T-helper 17 cell (primary cell): ENCODE results near the gene SOX3. TPM values are rescaled to one million over a fixed set of nuclear protein-coding genes. Genes with fewer than 3 reads are reported as not detected.

ENCODE experiments used
- ATAC-seq: fragments of 150-1000 bp; cut with Tn5 transposase; 2 replicates; pipeline ENCODE4 v1.10.0; 2021; ENCODE audit warnings: mild to moderate bottlenecking, moderate library complexity
- DNase-seq, 3 donors: peaks; one replicate each; pipeline versions ENCODE4 v3.0.0 to v3.0.0-alpha.2; 2020 to 2021
- H3K9me3 ChIP-seq: one replicate; pipeline ENCODE4 v1.7.0; 2013; ENCODE audit warnings: low read length, mild to moderate bottlenecking; ENCODE audit not compliant: control insufficient read depth, poor library complexity, severe bottlenecking
- H3K27ac Mint-ChIP-seq: one replicate; pipeline ENCODE4 v1.8.0; 2022; ENCODE audit warnings: mild to moderate bottlenecking, moderate library complexity, mixed read lengths
- H3K27me3 Mint-ChIP-seq: one replicate; pipeline ENCODE4 v1.8.0; 2022; ENCODE audit warnings: mixed read lengths
- H3K36me3 Mint-ChIP-seq: one replicate; pipeline ENCODE4 v1.8.0; 2022; ENCODE audit warnings: low read depth, mixed read lengths
- H3K4me1 Mint-ChIP-seq: one replicate; pipeline ENCODE4 v1.8.0; 2022; ENCODE audit warnings: mild to moderate bottlenecking, mixed read lengths
- H3K4me3 Mint-ChIP-seq: one replicate; pipeline ENCODE4 v1.8.0; 2022; ENCODE audit warnings: mild to moderate bottlenecking, moderate library complexity, mixed read lengths
- total RNA-seq, 4 donors: library from RNA in 2 of 4; stranded (reverse) in 2 of 4; gene quantifications; one replicate each; pipeline ENCODE4 v1.2.3 and lab custom pipeline; 2022 to 2026

The SOX3 gene
- total RNA-seq (not detected), total RNA-seq (lab: John Stamatoyannopoulos, UW) (0 reads per million in 2 donors)

DNA sequence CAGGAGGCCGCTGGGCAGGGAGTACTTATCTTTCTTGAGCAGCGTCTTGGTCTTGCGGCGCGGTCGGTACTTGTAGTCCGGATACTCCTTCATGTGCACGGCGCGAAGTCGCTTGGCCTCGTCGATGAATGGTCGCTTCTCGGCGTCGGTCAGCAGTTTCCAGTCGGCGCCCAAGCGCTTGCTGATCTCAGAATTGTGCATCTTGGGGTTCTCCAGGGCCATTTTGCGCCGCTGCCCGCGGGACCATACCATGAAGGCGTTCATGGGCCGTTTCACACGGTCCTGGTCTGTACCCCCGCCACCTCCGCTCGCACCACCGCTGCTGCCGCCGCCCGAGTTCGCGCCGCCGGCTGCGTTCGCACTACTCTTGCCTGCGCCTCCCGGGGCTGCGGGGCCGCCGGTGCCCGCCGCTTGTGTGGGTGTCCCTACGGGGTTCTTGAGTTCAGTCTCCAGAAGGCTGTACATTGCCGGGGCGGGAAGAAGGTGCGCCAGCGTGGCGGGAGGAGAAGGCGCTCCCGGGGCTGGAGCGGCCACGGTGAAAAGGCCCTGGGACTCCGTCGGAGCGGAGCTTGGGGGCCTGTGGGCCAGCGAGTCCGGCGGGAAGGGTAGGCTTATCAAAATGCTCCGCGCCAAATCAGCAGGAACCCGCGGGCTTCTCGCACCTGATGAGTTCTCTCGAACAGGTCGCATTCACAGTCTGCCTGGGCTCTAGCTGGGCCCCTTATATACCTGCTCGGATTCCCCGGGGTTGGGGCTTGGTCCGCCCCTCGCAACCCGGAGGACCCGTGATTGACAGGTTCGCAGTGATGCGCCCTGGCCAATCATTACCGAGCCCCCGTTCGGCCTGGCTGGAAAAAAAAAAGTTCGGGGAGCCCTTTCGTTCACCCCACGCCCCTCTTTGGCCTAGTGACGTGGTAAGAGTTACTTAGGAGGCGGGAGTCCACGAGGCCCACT lies at the start of gene SOX3:
Gene SOX3 (minus strand): TSS at position 699 of the 954 bp plus-strand sequence. CDS start 9 bp downstream, at position 690.
- no peaks in the 10 kb centered on the region for H3K9me3 ChIP-seq
- Mint-ChIP-seq H3K36me3 (no peaks in the 10 kb centered on the region), H3K27ac (no peak within 1 kb of the TSS), H3K4me3 (peak within 1 kb of the TSS; percentile 55), H3K4me1 (peaks cover 5% of the 10 kb centered on the region), H3K27me3 (peaks cover 41% of the 10 kb centered on the region)
- ATAC-seq (no peak), DNase-seq (no peak)

DNA sequence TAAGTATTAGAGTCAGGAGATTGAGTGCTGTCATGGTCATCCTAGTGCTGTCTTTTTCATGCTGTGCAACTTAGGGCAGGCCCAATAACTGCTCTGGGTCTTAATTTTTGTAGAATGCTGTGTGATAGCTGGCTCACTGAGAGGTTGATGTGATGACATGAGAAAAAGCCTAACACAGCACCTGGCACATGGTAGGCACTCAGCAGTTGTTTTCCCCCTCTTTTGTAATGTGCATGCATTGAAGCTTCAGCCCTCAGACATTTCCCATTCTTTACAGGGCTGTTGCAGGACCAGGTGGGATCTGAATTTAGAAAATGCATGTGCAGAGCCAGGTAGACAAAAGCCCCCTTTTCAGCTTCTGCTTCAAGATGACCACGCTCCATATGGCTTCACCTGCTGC lies 44.1 kb upstream of the SOX3 start:
- Mint-ChIP-seq H3K4me1 (no peaks in the 10 kb centered on the region), H3K27ac (no peak overlapping the region), H3K36me3 (no peaks in the 10 kb centered on the region), H3K4me3 (no peak overlapping the region), H3K27me3 (no peaks in the 10 kb centered on the region)
- ATAC-seq (no peak), DNase-seq (no peak)
- no peaks in the 10 kb centered on the region for H3K9me3 ChIP-seq

DNA sequence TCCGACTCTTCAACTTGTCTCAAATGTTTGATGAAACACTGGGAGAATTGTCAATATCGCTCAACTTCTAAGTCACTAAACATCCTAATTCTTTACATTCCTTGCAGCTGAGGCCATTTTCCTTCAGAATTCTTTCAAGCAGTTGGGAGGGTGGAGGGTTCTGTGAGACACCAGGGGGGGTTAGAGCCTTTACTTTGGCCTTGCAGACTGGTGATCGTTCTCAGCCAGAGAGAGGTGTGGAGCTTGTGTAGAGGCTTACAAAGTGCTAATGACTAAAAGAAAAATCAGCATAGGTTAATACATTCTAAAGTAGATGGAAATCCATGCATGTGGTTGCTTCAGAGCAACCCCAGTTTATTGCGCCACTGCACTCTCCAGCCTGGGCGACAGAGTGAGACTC lies 21.3 kb upstream of the SOX3 start:
- Mint-ChIP-seq H3K4me3 (no peak overlapping the region), H3K4me1 (no peaks in the 10 kb centered on the region), H3K36me3 (no peaks in the 10 kb centered on the region), H3K27me3 (no peaks in the 10 kb centered on the region), H3K27ac (no peak overlapping the region)
- DNase-seq (no peak), ATAC-seq (no peak)
- H3K9me3 ChIP-seq: no peaks in the 10 kb centered on the region

DNA sequence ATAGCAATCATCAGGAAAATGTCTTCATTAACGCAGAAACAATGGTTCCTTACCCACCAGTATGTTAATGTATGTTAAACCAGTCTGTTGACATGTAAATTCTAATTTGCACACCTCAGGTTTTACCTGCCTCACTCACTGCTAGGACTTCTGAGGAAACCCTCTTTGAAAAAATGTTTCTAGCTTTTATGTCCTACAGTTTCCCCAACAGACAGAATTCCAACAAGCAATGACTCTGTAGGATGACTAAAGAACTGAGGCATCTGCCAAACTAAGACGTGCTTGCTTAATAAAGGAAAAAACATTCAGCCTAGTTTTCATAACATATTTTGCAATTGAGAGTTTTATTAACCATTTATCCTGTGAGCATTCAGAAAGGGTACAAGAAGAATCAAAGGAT lies 20.6 kb upstream of the SOX3 start:
- H3K4me3 Mint-ChIP-seq: no peak overlapping the region
- DNase-seq (no peak), ATAC-seq (no peak)
- no peak overlapping the region for H3K27ac Mint-ChIP-seq
- no peaks in the 10 kb centered on the region for H3K27me3 Mint-ChIP-seq
- H3K36me3 Mint-ChIP-seq: no peaks in the 10 kb centered on the region
- no peaks in the 10 kb centered on the region for H3K9me3 ChIP-seq
- H3K4me1 Mint-ChIP-seq: no peaks in the 10 kb centered on the region

DNA sequence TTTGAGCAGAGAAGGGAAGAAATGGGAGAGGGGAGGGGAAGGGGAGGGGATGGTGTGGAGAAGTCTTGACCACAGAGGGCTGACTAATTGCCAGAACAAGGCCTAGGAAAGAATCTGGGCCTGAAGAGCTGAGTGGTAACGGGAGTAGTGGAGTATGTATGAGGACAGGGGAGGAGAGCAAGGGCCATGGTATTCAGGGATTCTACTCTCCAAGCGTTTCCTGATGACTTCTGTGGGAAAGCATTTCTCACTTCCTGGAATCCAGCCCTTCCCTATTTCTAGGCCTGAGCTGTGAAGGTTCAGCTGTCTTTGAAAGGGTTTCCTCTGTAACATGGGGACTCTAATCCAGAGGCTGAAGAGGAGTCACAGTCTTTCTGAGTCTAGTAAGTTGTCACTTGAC lies 19.7 kb upstream of the SOX3 start:
- no peaks in the 10 kb centered on the region for H3K9me3 ChIP-seq
- DNase-seq: no peak
- Mint-ChIP-seq H3K27me3 (no peaks in the 10 kb centered on the region), H3K27ac (no peak overlapping the region), H3K4me3 (no peak overlapping the region), H3K36me3 (no peaks in the 10 kb centered on the region), H3K4me1 (no peaks in the 10 kb centered on the region)
- ATAC-seq: no peak

DNA sequence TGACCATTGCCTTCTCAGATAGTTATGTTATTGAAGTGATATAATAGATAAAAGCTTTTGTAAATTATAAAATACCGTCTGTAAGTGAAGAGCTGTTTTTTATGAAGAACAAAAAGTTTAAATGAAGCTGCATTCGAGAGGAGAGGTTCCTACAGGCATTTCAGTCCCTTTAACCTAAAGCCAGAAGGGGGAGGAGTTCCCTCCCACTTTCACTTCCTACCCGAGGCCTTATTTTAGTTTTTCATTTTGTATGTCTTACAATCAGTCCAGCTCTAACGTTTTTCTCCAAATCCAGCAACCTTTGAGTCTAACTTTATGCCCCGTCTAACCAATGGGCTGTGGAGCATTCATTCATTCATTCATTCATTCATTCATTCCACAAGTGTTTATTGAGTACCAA lies 16.5 kb upstream of the SOX3 start:
- DNase-seq (no peak), ATAC-seq (no peak)
- H3K9me3 ChIP-seq: no peaks in the 10 kb centered on the region
- no peaks in the 10 kb centered on the region for H3K36me3 Mint-ChIP-seq
- H3K4me3 Mint-ChIP-seq: no peak overlapping the region
- no peaks in the 10 kb centered on the region for H3K4me1 Mint-ChIP-seq
- no peaks in the 10 kb centered on the region for H3K27me3 Mint-ChIP-seq
- H3K27ac Mint-ChIP-seq: no peak overlapping the region

DNA sequence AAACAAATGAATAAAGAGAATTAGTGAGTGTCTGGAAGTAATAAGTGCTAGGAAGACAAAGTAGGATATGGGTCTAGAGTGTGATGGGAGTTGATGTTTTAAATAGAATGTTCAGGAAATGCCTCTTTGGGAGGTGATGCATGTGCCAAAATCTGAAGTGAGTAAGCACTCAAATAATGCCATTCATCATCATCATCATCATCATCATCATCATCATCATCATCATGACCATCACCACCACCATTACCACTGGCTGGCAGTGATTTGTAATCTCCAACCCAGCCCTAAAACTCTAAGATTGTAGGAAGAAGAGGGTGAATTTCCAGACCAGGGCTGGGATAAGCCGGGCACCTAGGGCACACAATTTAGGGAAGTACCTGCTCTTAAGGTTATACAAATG lies 9.7 kb upstream of the SOX3 start:
- ATAC-seq (no peak), DNase-seq (no peak)
- Mint-ChIP-seq H3K4me1 (no peaks in the 10 kb centered on the region), H3K4me3 (no peak overlapping the region), H3K27me3 (peaks cover 9% of the 10 kb centered on the region), H3K36me3 (peaks cover 2% of the 10 kb centered on the region), H3K27ac (no peak overlapping the region)
- H3K9me3 ChIP-seq: no peaks in the 10 kb centered on the region

DNA sequence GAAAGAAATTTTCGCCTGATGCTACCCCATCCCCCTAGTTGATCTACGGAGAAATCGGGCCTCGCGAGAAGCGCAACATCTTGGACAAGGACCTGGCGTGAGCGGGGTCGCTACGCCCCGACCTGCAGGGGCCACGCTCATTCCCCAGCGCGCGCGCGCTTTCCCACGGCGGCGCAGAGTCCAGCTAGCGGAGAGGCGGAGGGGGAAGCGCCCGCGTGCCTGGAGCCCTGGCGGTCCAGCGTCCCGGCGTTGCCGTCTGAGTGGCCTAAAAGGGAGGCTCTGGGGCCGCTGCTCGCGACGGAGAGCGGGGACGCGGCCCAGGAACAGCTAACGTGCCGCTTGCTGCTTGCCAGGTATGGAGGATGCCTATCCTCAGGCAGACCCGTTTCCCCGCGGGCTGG lies 6.0 kb upstream of the SOX3 start:
- no peak overlapping the region for H3K27ac Mint-ChIP-seq
- no peak for ATAC-seq
- no peaks in the 10 kb centered on the region for H3K9me3 ChIP-seq
- peaks cover 26% of the 10 kb centered on the region for H3K27me3 Mint-ChIP-seq
- no peak for DNase-seq
- peaks cover 2% of the 10 kb centered on the region for H3K36me3 Mint-ChIP-seq
- H3K4me3 Mint-ChIP-seq: no peak overlapping the region
- H3K4me1 Mint-ChIP-seq: no peaks in the 10 kb centered on the region

DNA sequence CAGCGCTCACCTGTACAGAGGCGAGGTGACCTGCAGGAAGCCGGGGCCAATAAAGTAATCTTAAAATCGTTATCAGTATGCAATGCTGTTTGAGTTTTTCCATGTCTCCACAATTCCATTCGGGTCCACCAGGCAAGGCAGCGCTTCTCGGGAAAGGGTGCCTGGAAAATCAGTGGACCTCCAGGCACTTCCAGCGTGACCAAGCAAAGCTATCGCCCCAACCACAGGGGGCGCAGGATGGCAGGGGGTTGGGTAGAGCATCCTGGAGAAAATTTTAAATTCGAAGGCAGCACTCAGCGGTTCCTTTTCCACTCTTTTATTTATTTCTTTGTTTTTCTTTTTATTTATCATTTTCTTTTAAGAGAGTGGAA lies 5.4 kb upstream of the SOX3 start:
- DNase-seq: no peak
- Mint-ChIP-seq H3K36me3 (peaks cover 2% of the 10 kb centered on the region), H3K4me1 (no peaks in the 10 kb centered on the region), H3K27me3 (peaks cover 31% of the 10 kb centered on the region), H3K4me3 (no peak overlapping the region), H3K27ac (no peak overlapping the region)
- H3K9me3 ChIP-seq: no peaks in the 10 kb centered on the region
- no peak for ATAC-seq

DNA sequence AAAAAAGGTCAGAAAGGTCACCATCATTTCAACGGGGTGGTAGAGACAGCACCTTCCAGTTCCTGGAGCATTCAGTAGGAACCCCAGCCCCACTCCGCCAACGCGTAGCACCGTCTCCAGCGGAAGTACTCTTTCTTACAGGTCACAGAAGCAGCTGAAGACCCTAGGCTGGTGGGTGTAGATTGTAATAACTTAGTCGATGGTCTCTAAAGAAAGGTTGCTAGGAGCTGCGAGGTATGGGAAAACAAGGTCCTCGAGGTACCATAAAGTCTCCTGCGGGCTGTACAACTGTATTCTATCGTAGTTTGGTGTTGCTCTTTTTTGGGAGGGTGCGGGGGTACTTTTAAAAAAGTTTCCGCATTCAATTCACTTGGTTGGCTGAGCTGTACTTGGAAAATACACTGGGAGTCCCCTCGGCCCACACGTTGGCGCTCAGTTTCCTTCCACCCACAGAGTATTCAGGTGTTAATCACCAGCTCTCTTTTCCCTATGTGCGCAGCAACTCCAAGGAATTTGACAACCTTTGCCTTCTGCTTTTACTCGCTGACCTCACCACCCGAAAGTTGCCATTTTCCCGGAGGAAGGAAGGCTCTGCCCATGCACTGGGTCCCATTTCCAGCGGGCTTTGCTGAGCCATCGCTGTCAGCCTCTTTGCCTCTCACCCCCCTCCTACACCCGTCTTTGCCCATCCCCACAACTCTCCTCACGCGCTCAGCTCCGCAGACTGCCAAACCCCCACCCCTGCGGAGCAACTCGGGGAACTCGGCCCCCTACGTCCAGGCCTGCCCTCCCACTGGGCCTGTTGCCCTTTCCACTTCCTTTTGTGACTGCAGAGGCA lies 4.8 kb upstream of the SOX3 start:
- DNase-seq (no peak), ATAC-seq (no peak)
- H3K36me3 Mint-ChIP-seq: peaks cover 2% of the 10 kb centered on the region
- H3K4me1 Mint-ChIP-seq: no peaks in the 10 kb centered on the region
- H3K27ac Mint-ChIP-seq: no peak overlapping the region
- no peak overlapping the region for H3K4me3 Mint-ChIP-seq
- H3K27me3 Mint-ChIP-seq: peaks cover 31% of the 10 kb centered on the region
- no peaks in the 10 kb centered on the region for H3K9me3 ChIP-seq

DNA sequence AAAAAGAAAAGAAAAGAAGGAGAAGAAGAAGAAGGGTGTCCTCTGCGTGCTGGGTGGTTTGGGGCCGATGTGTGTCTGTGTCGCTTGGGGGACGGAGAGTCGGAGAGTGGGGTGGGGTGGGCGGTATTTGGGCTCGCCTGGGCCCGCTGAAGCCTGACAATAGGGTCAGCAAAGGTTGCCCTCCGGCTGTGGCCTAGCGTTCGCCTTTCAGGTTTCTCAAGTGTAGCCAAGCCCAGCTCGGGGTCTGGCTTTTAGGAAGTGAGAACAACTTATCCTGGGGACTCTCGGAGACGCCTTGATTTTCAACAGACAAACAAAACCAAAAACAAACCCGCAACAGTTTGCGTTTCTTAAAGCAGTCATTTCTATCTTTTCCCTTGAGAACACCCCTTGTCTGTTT lies 4.1 kb upstream of the SOX3 start:
- Mint-ChIP-seq H3K36me3 (peaks cover 2% of the 10 kb centered on the region), H3K4me3 (no peak overlapping the region), H3K4me1 (no peaks in the 10 kb centered on the region), H3K27me3 (peaks cover 31% of the 10 kb centered on the region), H3K27ac (no peak overlapping the region)
- no peaks in the 10 kb centered on the region for H3K9me3 ChIP-seq
- ATAC-seq: no peak
- no peak for DNase-seq

DNA sequence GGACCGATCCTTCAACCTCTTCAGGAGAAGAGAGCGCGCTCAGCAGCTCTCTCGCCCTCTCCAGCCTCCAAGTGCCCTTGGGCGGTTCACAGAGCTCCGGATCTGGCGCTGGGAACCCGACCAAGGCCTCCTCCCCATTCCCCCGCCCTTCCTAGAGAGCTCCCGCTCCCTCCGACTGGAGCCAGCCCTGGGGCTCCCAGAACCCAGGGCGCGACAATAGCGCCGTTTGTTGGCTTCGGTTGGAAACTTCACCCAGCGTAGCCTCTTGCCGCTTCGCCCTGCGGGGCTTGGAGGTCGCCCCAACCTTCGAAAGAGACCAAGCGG lies 3.1 kb upstream of the SOX3 start:
- no peak overlapping the region for H3K27ac Mint-ChIP-seq
- ATAC-seq: no peak

DNA sequence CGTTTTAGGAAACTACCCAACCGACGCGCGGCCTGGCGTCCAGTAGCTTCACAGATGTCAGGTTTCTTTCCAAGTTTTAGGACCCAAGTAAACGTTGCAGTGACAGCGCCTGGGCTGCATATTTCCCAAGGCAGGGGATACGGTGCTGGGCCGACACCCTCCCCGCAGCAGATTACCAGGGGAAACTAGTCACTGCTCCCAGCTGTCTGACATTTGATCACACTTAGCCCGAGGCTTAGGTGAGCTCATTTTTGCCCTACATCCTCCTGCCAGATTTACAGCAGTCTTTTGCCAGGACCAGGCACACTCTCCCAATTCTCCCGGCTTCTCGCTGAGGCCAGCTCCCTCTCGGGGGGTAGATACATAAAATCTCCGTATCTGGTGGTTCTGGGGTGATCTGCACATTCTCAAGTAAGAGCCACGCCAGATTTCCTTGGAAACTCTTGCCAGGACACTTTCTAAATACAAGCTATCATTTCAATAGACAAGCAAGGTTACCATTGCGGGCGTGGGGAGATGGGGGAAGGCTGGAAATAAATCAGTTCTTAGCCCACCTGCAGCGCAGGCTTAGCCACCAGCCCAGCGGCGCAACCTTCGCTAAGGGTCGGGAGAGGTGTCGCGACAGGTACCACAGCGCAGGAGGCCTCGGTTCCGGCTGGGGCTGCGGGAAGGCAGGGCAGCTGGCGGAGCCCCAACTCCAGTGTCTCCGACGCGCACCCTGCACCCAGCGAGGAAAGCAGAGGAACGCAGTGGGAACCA lies 2.5 kb upstream of the SOX3 start:
- DNase-seq (no peak), ATAC-seq (no peak)
- H3K27me3 Mint-ChIP-seq: peaks cover 36% of the 10 kb centered on the region
- peaks cover 3% of the 10 kb centered on the region for H3K4me1 Mint-ChIP-seq
- peaks cover 2% of the 10 kb centered on the region for H3K36me3 Mint-ChIP-seq
- H3K27ac Mint-ChIP-seq: no peak overlapping the region
- H3K9me3 ChIP-seq: no peaks in the 10 kb centered on the region
- H3K4me3 Mint-ChIP-seq: no peak overlapping the region

More for the DNA sequence above, 3.1 kb upstream of the SOX3 start:
- peaks cover 31% of the 10 kb centered on the region for H3K27me3 Mint-ChIP-seq
- H3K9me3 ChIP-seq: no peaks in the 10 kb centered on the region
- H3K4me1 Mint-ChIP-seq: peaks cover 1% of the 10 kb centered on the region
- DNase-seq: no peak
- H3K4me3 Mint-ChIP-seq: no peak overlapping the region
- peaks cover 2% of the 10 kb centered on the region for H3K36me3 Mint-ChIP-seq
